ENCODE data around the gene GRIA1.
"Not testable (repeated sequence)": the region's sequence is repeated elsewhere in the genome, so short reads cannot be mapped to it uniquely, and the experiment has no call there.

The GRIA1 gene

GRCh38 chr5:153712946-153713345 lies 222.5 kb downstream of the GRIA1 start:
- no peaks in the 10 kb centered on the region for H3K9me3 ChIP-seq (ENCODE audit: control insufficient read depth, insufficient read depth, low read length)
- H3K27me3 ChIP-seq (ENCODE audit: control insufficient read depth, insufficient read depth, low read length), result no peaks in the 10 kb centered on the region
- H3K4me3 ChIP-seq (ENCODE audit: low read length), result no peak overlapping the region
- H3K4me1 ChIP-seq (ENCODE audit: control insufficient read depth, insufficient read depth, low read length), result no peaks in the 10 kb centered on the region
- WGBS (ENCODE audit: insufficient coverage, insufficient read length), result no CpG with 5 or more reads among the region's 3 CpGs
- H3K36me3 ChIP-seq (ENCODE audit: control insufficient read depth, insufficient read depth, low read length), result no peaks in the 10 kb centered on the region
- DNase-seq (ENCODE audit: low read depth, low spot score), result no peak
- no peak overlapping the region for H3K27ac ChIP-seq (ENCODE audit: low read length)

- Histone ChIP-seq H3K27ac (ENCODE audit: low read length) (no peak overlapping the region), H3K36me3 (ENCODE audit: control insufficient read depth, insufficient read depth, low read length) (no peaks in the 10 kb centered on the region), H3K9me3 (ENCODE audit: control insufficient read depth, insufficient read depth, low read length) (no peaks in the 10 kb centered on the region), H3K4me1 (ENCODE audit: control insufficient read depth, insufficient read depth, low read length) (no peaks in the 10 kb centered on the region), H3K27me3 (ENCODE audit: control insufficient read depth, insufficient read depth, low read length) (no peaks in the 10 kb centered on the region), H3K4me3 (ENCODE audit: low read length) (no peak overlapping the region)
- WGBS (ENCODE audit: insufficient coverage, insufficient read length), result no CpG with 5 or more reads among the region's 8 CpGs
- DNase-seq (ENCODE audit: low read depth, low spot score), result no peak
Measured at GRCh38 chr5:153713943-153714342, 223.5 kb downstream of the GRIA1 start.

GRCh38 chr5:153714798-153715197 lies 224.3 kb downstream of the GRIA1 start:
- H3K4me3 ChIP-seq (ENCODE audit: low read length), result no peak overlapping the region
- H3K4me1 ChIP-seq (ENCODE audit: control insufficient read depth, insufficient read depth, low read length), result no peaks in the 10 kb centered on the region
- no peak for DNase-seq (ENCODE audit: low read depth, low spot score)
- no peaks in the 10 kb centered on the region for H3K36me3 ChIP-seq (ENCODE audit: control insufficient read depth, insufficient read depth, low read length)
- H3K9me3 ChIP-seq (ENCODE audit: control insufficient read depth, insufficient read depth, low read length), result no peaks in the 10 kb centered on the region
- no peaks in the 10 kb centered on the region for H3K27me3 ChIP-seq (ENCODE audit: control insufficient read depth, insufficient read depth, low read length)
- H3K27ac ChIP-seq (ENCODE audit: low read length), result no peak overlapping the region
- WGBS (ENCODE audit: insufficient coverage, insufficient read length), result no CpG with 5 or more reads among the region's 2 CpGs

- no CpG with 5 or more reads among the region's 3 CpGs for WGBS (ENCODE audit: insufficient coverage, insufficient read length)
- H3K27me3 ChIP-seq (ENCODE audit: control insufficient read depth, insufficient read depth, low read length), result no peaks in the 10 kb centered on the region
- H3K27ac ChIP-seq (ENCODE audit: low read length), result no peak overlapping the region
- no peaks in the 10 kb centered on the region for H3K36me3 ChIP-seq (ENCODE audit: control insufficient read depth, insufficient read depth, low read length)
- no peak for DNase-seq (ENCODE audit: low read depth, low spot score)
- H3K9me3 ChIP-seq (ENCODE audit: control insufficient read depth, insufficient read depth, low read length), result no peaks in the 10 kb centered on the region
- no peaks in the 10 kb centered on the region for H3K4me1 ChIP-seq (ENCODE audit: control insufficient read depth, insufficient read depth, low read length)
- no peak overlapping the region for H3K4me3 ChIP-seq (ENCODE audit: low read length)
Measured at GRCh38 chr5:153717287-153717686, 226.8 kb downstream of the GRIA1 start.

- Histone ChIP-seq H3K36me3 (ENCODE audit: control insufficient read depth, insufficient read depth, low read length) (no peaks in the 10 kb centered on the region), H3K27ac (ENCODE audit: low read length) (no peak overlapping the region), H3K27me3 (ENCODE audit: control insufficient read depth, insufficient read depth, low read length) (no peaks in the 10 kb centered on the region), H3K9me3 (ENCODE audit: control insufficient read depth, insufficient read depth, low read length) (no peaks in the 10 kb centered on the region), H3K4me1 (ENCODE audit: control insufficient read depth, insufficient read depth, low read length) (no peaks in the 10 kb centered on the region), H3K4me3 (ENCODE audit: low read length) (no peak overlapping the region)
- WGBS (ENCODE audit: insufficient coverage, insufficient read length), result no CpG with 5 or more reads among the region's 1 CpG
- no peak for DNase-seq (ENCODE audit: low read depth, low spot score)
Measured at GRCh38 chr5:153718713-153719112, 228.2 kb downstream of the GRIA1 start.

- Histone ChIP-seq H3K4me1 (ENCODE audit: control insufficient read depth, insufficient read depth, low read length) (no peaks in the 10 kb centered on the region), H3K27ac (ENCODE audit: low read length) (no peak overlapping the region), H3K4me3 (ENCODE audit: low read length) (no peak overlapping the region), H3K9me3 (ENCODE audit: control insufficient read depth, insufficient read depth, low read length) (no peaks in the 10 kb centered on the region), H3K36me3 (ENCODE audit: control insufficient read depth, insufficient read depth, low read length) (no peaks in the 10 kb centered on the region), H3K27me3 (ENCODE audit: control insufficient read depth, insufficient read depth, low read length) (no peaks in the 10 kb centered on the region)
- no CpG with 5 or more reads among the region's 5 CpGs for WGBS (ENCODE audit: insufficient coverage, insufficient read length)
- no peak for DNase-seq (ENCODE audit: low read depth, low spot score)
Measured at GRCh38 chr5:153719324-153719723, 228.9 kb downstream of the GRIA1 start.

- H3K9me3 ChIP-seq (ENCODE audit: control insufficient read depth, insufficient read depth, low read length); H3K36me3 ChIP-seq (ENCODE audit: control insufficient read depth, insufficient read depth, low read length); H3K27ac ChIP-seq (ENCODE audit: low read length); H3K4me3 ChIP-seq (ENCODE audit: low read length); H3K4me1 ChIP-seq (ENCODE audit: control insufficient read depth, insufficient read depth, low read length); H3K27me3 ChIP-seq (ENCODE audit: control insufficient read depth, insufficient read depth, low read length); DNase-seq (ENCODE audit: low read depth, low spot score): not testable (repeated sequence)
- WGBS (ENCODE audit: insufficient coverage, insufficient read length), result no CpG with 5 or more reads among the region's 15 CpGs
Measured at GRCh38 chr5:153723022-153723610, 232.6 kb downstream of the GRIA1 start.

- H3K27me3 ChIP-seq (ENCODE audit: control insufficient read depth, insufficient read depth, low read length), result no peaks in the 10 kb centered on the region
- no peaks in the 10 kb centered on the region for H3K9me3 ChIP-seq (ENCODE audit: control insufficient read depth, insufficient read depth, low read length)
- no CpG with 5 or more reads among the region's 5 CpGs for WGBS (ENCODE audit: insufficient coverage, insufficient read length)
- H3K36me3 ChIP-seq (ENCODE audit: control insufficient read depth, insufficient read depth, low read length), result no peaks in the 10 kb centered on the region
- H3K4me1 ChIP-seq (ENCODE audit: control insufficient read depth, insufficient read depth, low read length), result no peaks in the 10 kb centered on the region
- H3K27ac ChIP-seq (ENCODE audit: low read length), result no peak overlapping the region
- DNase-seq (ENCODE audit: low read depth, low spot score), result no peak
- no peak overlapping the region for H3K4me3 ChIP-seq (ENCODE audit: low read length)
Measured at GRCh38 chr5:153742060-153742459, 251.6 kb downstream of the GRIA1 start.

GRCh38 chr5:153744751-153745150 lies 254.3 kb downstream of the GRIA1 start:
- DNase-seq (ENCODE audit: low read depth, low spot score), result no peak
- no peaks in the 10 kb centered on the region for H3K36me3 ChIP-seq (ENCODE audit: control insufficient read depth, insufficient read depth, low read length)
- no peaks in the 10 kb centered on the region for H3K4me1 ChIP-seq (ENCODE audit: control insufficient read depth, insufficient read depth, low read length)
- H3K9me3 ChIP-seq (ENCODE audit: control insufficient read depth, insufficient read depth, low read length), result no peaks in the 10 kb centered on the region
- H3K27ac ChIP-seq (ENCODE audit: low read length), result no peak overlapping the region
- H3K27me3 ChIP-seq (ENCODE audit: control insufficient read depth, insufficient read depth, low read length), result no peaks in the 10 kb centered on the region
- H3K4me3 ChIP-seq (ENCODE audit: low read length), result no peak overlapping the region
- WGBS (ENCODE audit: insufficient coverage, insufficient read length), result no CpG with 5 or more reads among the region's 2 CpGs

GRCh38 chr5:153745778-153746395 lies 255.4 kb downstream of the GRIA1 start:
- Histone ChIP-seq H3K27me3 (ENCODE audit: control insufficient read depth, insufficient read depth, low read length) (no peaks in the 10 kb centered on the region), H3K36me3 (ENCODE audit: control insufficient read depth, insufficient read depth, low read length) (no peaks in the 10 kb centered on the region), H3K9me3 (ENCODE audit: control insufficient read depth, insufficient read depth, low read length) (no peaks in the 10 kb centered on the region), H3K4me3 (ENCODE audit: low read length) (no peak overlapping the region), H3K4me1 (ENCODE audit: control insufficient read depth, insufficient read depth, low read length) (no peaks in the 10 kb centered on the region), H3K27ac (ENCODE audit: low read length) (no peak overlapping the region)
- WGBS (ENCODE audit: insufficient coverage, insufficient read length), result no CpG with 5 or more reads among the region's 5 CpGs
- no peak for DNase-seq (ENCODE audit: low read depth, low spot score)

- H3K4me3 ChIP-seq (ENCODE audit: low read length), result no peak overlapping the region
- no peak for DNase-seq (ENCODE audit: low read depth, low spot score)
- H3K27me3 ChIP-seq (ENCODE audit: control insufficient read depth, insufficient read depth, low read length), result no peaks in the 10 kb centered on the region
- no peaks in the 10 kb centered on the region for H3K9me3 ChIP-seq (ENCODE audit: control insufficient read depth, insufficient read depth, low read length)
- no peaks in the 10 kb centered on the region for H3K4me1 ChIP-seq (ENCODE audit: control insufficient read depth, insufficient read depth, low read length)
- no peak overlapping the region for H3K27ac ChIP-seq (ENCODE audit: low read length)
- WGBS (ENCODE audit: insufficient coverage, insufficient read length), result no CpG with 5 or more reads among the region's 3 CpGs
- no peaks in the 10 kb centered on the region for H3K36me3 ChIP-seq (ENCODE audit: control insufficient read depth, insufficient read depth, low read length)
Measured at GRCh38 chr5:153746440-153746839, 256.0 kb downstream of the GRIA1 start.

All from iPS DF 6.9 (cell line).